IMR-90 (cell line): ENCODE results near the gene EXOC3L4. TPM values are rescaled to one million over a fixed set of nuclear protein-coding genes. Genes with fewer than 3 reads are reported as not detected.
"Not testable (repeated sequence)": the region's sequence is repeated elsewhere in the genome, so short reads cannot be mapped to it uniquely, and the experiment has no call there.

Experiments
- ATAC-seq: fragments of 200-7000 bp; cut with Tn5 transposase; 2 replicates; pipeline ENCODE4 v1.9.1; 2020; ENCODE audit warnings: low read depth, mild to moderate bottlenecking, moderate library complexity
- BruUV-seq: library from RNA; stranded (reverse); fragments of 400-500 nt; replicated peaks from 2 replicates; lab custom pipeline; 2021; lab: Mats Ljungman, UMichigan
- CTCF ChIA-PET: fragments of 300-600 bp; formaldehyde crosslinking; extraction: SDS; loops from one replicate; lab custom pipeline; 2021; ENCODE audit warnings: antibody characterized with exemption; lab: Yijun Ruan, JAX
- POLR2A ChIA-PET: fragments of 300-600 bp; sonication (Branson Sonifier 250); formaldehyde crosslinking; loops from one replicate; lab custom pipeline; 2022; ENCODE audit warnings: antibody characterized with exemption; ENCODE audit not compliant: unreplicated experiment; lab: Charles Lee
- DNase-seq: peaks from one replicate; pipeline ENCODE4 v3.0.0; 2013
- H2AFZ ChIP-seq: replicated peaks from 2 replicates; pipeline ENCODE3; 2013; ENCODE audit warnings: low read length, mild to moderate bottlenecking; ENCODE audit not compliant: poor library complexity
- H2AK5ac ChIP-seq: 2 replicates; pipeline ENCODE4 v1.6.1; 2013; ENCODE audit warnings: low read depth, low read length, inconsistent platforms
- H2AK9ac ChIP-seq: replicated peaks from 2 replicates; pipeline ENCODE3; 2013; ENCODE audit warnings: mild to moderate bottlenecking, low read depth, low read length, moderate library complexity; ENCODE audit not compliant: poor library complexity
- H2BK120ac ChIP-seq: 2 replicates; pipeline ENCODE4 v1.6.1; 2013; ENCODE audit warnings: low read depth, low read length, inconsistent platforms
- H2BK15ac ChIP-seq: 3 replicates; pipeline ENCODE4 v1.6.1; 2013; ENCODE audit warnings: low read depth, low read length, inconsistent platforms
- H2BK20ac ChIP-seq: 2 replicates; pipeline ENCODE4 v1.6.1; 2013; ENCODE audit warnings: low read depth, mild to moderate bottlenecking, inconsistent platforms, low read length, moderate library complexity
- H2BK5ac ChIP-seq: 2 replicates; pipeline ENCODE4 v1.6.1; 2013; ENCODE audit warnings: mild to moderate bottlenecking, low read depth, low read length, inconsistent platforms; ENCODE audit not compliant: poor library complexity, severe bottlenecking
- H3K14ac ChIP-seq: replicated peaks from 2 replicates; pipeline ENCODE4 v1.6.1; 2013; ENCODE audit warnings: low read depth, low read length, inconsistent platforms
- H3K18ac ChIP-seq: 2 replicates; pipeline ENCODE4 v1.6.1; 2013; ENCODE audit warnings: low read depth, low read length, control low read depth
- H3K23ac ChIP-seq: 2 replicates; pipeline ENCODE4 v1.6.1; 2013; ENCODE audit warnings: low read depth, low read length, inconsistent platforms
- H3K27ac ChIP-seq: 2 replicates; pipeline ENCODE4 v1.5.1; 2013; ENCODE audit warnings: mild to moderate bottlenecking, control low read depth, low read length; ENCODE audit not compliant: insufficient read depth
- H3K27me3 ChIP-seq: 2 replicates; pipeline ENCODE4 v1.6.1; 2013; ENCODE audit warnings: low read length; ENCODE audit not compliant: control insufficient read depth, insufficient read depth
- H3K36me3 ChIP-seq: 2 replicates; pipeline ENCODE4 v1.6.1; 2013; ENCODE audit warnings: low read length, mixed read lengths; ENCODE audit not compliant: control insufficient read depth, insufficient read depth
- H3K4ac ChIP-seq: 2 replicates; pipeline ENCODE4 v1.6.1; 2013; ENCODE audit warnings: low read depth, low read length, inconsistent platforms
- H3K4me1 ChIP-seq: 2 replicates; pipeline ENCODE4 v1.6.1; 2013; ENCODE audit warnings: low read length, mixed read lengths; ENCODE audit not compliant: control insufficient read depth, insufficient read depth
- H3K4me2 ChIP-seq: 2 replicates; pipeline ENCODE4 v1.6.1; 2013; ENCODE audit warnings: low read depth, mild to moderate bottlenecking, control low read depth, low read length, moderate library complexity
- H3K4me3 ChIP-seq: 2 replicates; pipeline ENCODE4 v1.5.1; 2013; ENCODE audit warnings: low read depth, mild to moderate bottlenecking, control low read depth, low read length, moderate library complexity; ENCODE audit not compliant: insufficient read depth
- H3K56ac ChIP-seq: 2 replicates; pipeline ENCODE4 v1.6.1; 2013; ENCODE audit warnings: low read length, inconsistent platforms; ENCODE audit not compliant: insufficient read depth; ENCODE audit errors: extremely low read depth
- H3K79me1 ChIP-seq, 2 experiments: 2 replicates each; pipeline ENCODE4 v1.6.1; 2013; ENCODE audit warnings: low read length in 2 of 2, inconsistent platforms in 1 of 2, low read depth in 1 of 2
- H3K9ac ChIP-seq: 2 replicates; pipeline ENCODE4 v1.6.1; 2013; ENCODE audit warnings: low read depth, low read length, control low read depth
- H3K9me1 ChIP-seq: 2 replicates; pipeline ENCODE4 v1.6.1; 2013; ENCODE audit warnings: low read length, inconsistent platforms; ENCODE audit not compliant: insufficient read depth
- H3K9me3 ChIP-seq: 2 replicates; pipeline ENCODE4 v1.6.1; 2013; ENCODE audit warnings: low read length; ENCODE audit not compliant: control insufficient read depth, insufficient read depth
- H4K20me1 ChIP-seq: 2 replicates; pipeline ENCODE4 v1.6.1; 2013; ENCODE audit warnings: low read length, inconsistent platforms; ENCODE audit not compliant: insufficient read depth
- H4K5ac ChIP-seq: 2 replicates; pipeline ENCODE4 v1.6.1; 2013; ENCODE audit warnings: mild to moderate bottlenecking, low read depth, low read length, control low read depth
- H4K8ac ChIP-seq, 2 experiments: 2 replicates each; pipeline ENCODE4 v1.6.1; 2013; ENCODE audit warnings: low read depth in 2 of 2, low read length in 2 of 2, control low read depth in 1 of 2, inconsistent platforms in 1 of 2
- H4K91ac ChIP-seq: 2 replicates; pipeline ENCODE4 v1.6.1; 2013; ENCODE audit warnings: low read depth, low read length, inconsistent platforms; ENCODE audit not compliant: insufficient read depth
- CEBPB ChIP-seq: IDR thresholded peaks from 2 replicates; pipeline ENCODE4 v1.6.1; 2012; ENCODE audit warnings: low read depth, low read length, improper control_type of control experiment
- MAFK ChIP-seq: IDR thresholded peaks from 2 replicates; pipeline ENCODE4 v1.6.1; 2012; ENCODE audit warnings: low read depth, low read length, improper control_type of control experiment
- MXI1 ChIP-seq: IDR thresholded peaks from 2 replicates; pipeline ENCODE4 v1.6.1; 2012; ENCODE audit warnings: low read depth, mild to moderate bottlenecking, low read length, moderate library complexity, borderline replicate concordance
- NFE2L2 ChIP-seq: fragments of 150-350 bp; IDR thresholded peaks from 2 replicates; pipeline ENCODE4 v1.6.1; 2016; ENCODE audit warnings: low read depth, mild to moderate bottlenecking, low read length
- RFX5 ChIP-seq: IDR thresholded peaks from 2 replicates; pipeline ENCODE4 v1.8.0; 2012; ENCODE audit warnings: low read depth, mild to moderate bottlenecking, low read length, moderate library complexity
- SMC3 ChIP-seq: fragments of 150-350 bp; IDR thresholded peaks from 2 replicates; pipeline ENCODE4 v1.6.1; 2016; ENCODE audit warnings: low read depth, mild to moderate bottlenecking, antibody characterized with exemption, low read length, moderate library complexity
- WGBS, 2 experiments: methylation state at CpG; one replicate each; pipeline versions ENCODE4 v1.1.5 to v1.1.7; 2013; ENCODE audit warnings: missing lambda C conversion rate in 2 of 2; ENCODE audit not compliant: insufficient read length in 1 of 2; ENCODE audit errors: extremely low coverage in 2 of 2; 5-methylcytosine and 5-hydroxymethylcytosine counted together
- dilution Hi-C: fragments of 300-500 bp; cut with HindIII; formaldehyde crosslinking; loops from one replicate; pipeline ENCODE4 v1.14.3; 2018; ENCODE audit warnings: low sequenced_read_pairs; ENCODE audit not compliant: unreplicated experiment
- in situ Hi-C: fragments of 300-500 bp; cut with MboI; formaldehyde crosslinking; loops from 3 replicates; pipeline ENCODE4 v1.14.3; 2019; ENCODE audit warnings: low sequenced_read_pairs, inconsistent platforms, mixed read lengths
- intact Hi-C: fragments of 100-400 bp; cut with micrococcal nuclease; formaldehyde crosslinking; loops from 2 replicates; pipeline ENCODE4 v1.10.0; 2022
- polyA plus RNA-seq, 3 experiments: library from polyadenylated mRNA; depleted of rRNA; stranded (reverse); fragments of >200 nt; gene quantifications; 2 replicates each; pipeline ENCODE4 v1.2.3, GENCODE V29; 2012; ENCODE audit warnings: low replicate concordance in 1 of 3
- total RNA-seq: library from RNA; depleted of rRNA; stranded (reverse); fragments of >200 nt; gene quantifications from 2 replicates; pipeline ENCODE4 v1.2.3, GENCODE V29; 2012

The EXOC3L4 gene
- total and polyA plus RNA-seq, 2 of the 4 experiments (the other 2 are of a cell fraction), result not detected

- POLR2A ChIA-PET, result no interaction called here
- intact Hi-C loops, result no loop called here
- CTCF ChIA-PET, result no interaction called here
- no TSS peak for BruUV-seq
- Histone ChIP-seq H2BK20ac (no peak overlapping the region), H4K5ac (no peak overlapping the region), H4K8ac (no peak overlapping the region), H3K36me3 (no peaks in the 10 kb centered on the region), H2AFZ (no peak overlapping the region), H3K4me1 (peaks cover 31% of the 10 kb centered on the region), H2BK120ac (no peak overlapping the region), H3K4me3 (no peak overlapping the region), H2AK9ac (no peak overlapping the region), H3K4me2 (no peak overlapping the region), H3K27me3 (no peaks in the 10 kb centered on the region), H4K91ac (no peak overlapping the region), H3K9me1 (peaks cover 4% of the 10 kb centered on the region; the same call in 1 of the 2 replicates), H3K23ac (no peak overlapping the region), H3K18ac (no peak overlapping the region), H3K9me3 (no peaks in the 10 kb centered on the region), H2BK5ac (no peak overlapping the region), H3K56ac (no peak overlapping the region), H3K4ac (no peak overlapping the region; the same call in 1 of the 2 replicates), H2BK15ac (no peak overlapping the region), H2AK5ac (peak overlapping the region; percentile 20; the same call in 1 of the 2 replicates), H3K79me1 (no peaks in the 10 kb centered on the region), H4K20me1 (no peaks in the 10 kb centered on the region), H3K14ac (no peak overlapping the region), H3K9ac (no peak overlapping the region), H3K27ac (no peak overlapping the region)
- no peak for DNase-seq
- dilution Hi-C loops, result no loop called here
- in situ Hi-C loops, result no loop called here
- TF ChIP-seq NFE2L2 (no peak), RFX5 (no peak), MAFK (no peak), CEBPB (no peak), MXI1 (no peak), SMC3 (no peak)
- ATAC-seq, result no peak
- WGBS, 2 experiments, result no CpG with 5 or more reads among the region's 13 CpGs
Measured at GRCh38 chr14:103113774-103114173, 19.2 kb downstream of the EXOC3L4 start.

GRCh38 chr14:103115086-103115679 lies 20.7 kb downstream of the EXOC3L4 start:
- not testable (repeated sequence) for H2AFZ ChIP-seq
- 93% methylated on average over 6 of the region's 12 CpGs; no CpG with 5 or more reads in 1 of the 2 experiments for WGBS, 2 experiments

More at GRCh38 chr14:103115086-103115679, 20.7 kb downstream of the EXOC3L4 start:
- H3K27ac ChIP-seq, H3K9me1 ChIP-seq, H3K4me2 ChIP-seq, H3K14ac ChIP-seq, intact Hi-C loops, BruUV-seq, H3K18ac ChIP-seq, H3K4me3 ChIP-seq, H2AK9ac ChIP-seq, H2BK15ac ChIP-seq, dilution Hi-C loops, H4K5ac ChIP-seq, H2BK120ac ChIP-seq, in situ Hi-C loops, H3K56ac ChIP-seq, H2BK20ac ChIP-seq, POLR2A ChIA-PET, H3K79me1 ChIP-seq, H4K91ac ChIP-seq, H3K9me3 ChIP-seq, H3K23ac ChIP-seq, H2AK5ac ChIP-seq, H3K9ac ChIP-seq, H2BK5ac ChIP-seq, H4K20me1 ChIP-seq, ATAC-seq, DNase-seq, H3K27me3 ChIP-seq, H3K36me3 ChIP-seq, H3K4ac ChIP-seq: not testable (repeated sequence)
- CTCF ChIA-PET, result interaction anchor here (0.6 kb wide), 1 partner anchor 550 kb away, joined by 4 read pairs; no protein-coding TSS in a partner anchor
- Histone ChIP-seq H3K4me1 (peaks cover 24% of the 10 kb centered on the region), H4K8ac (0 out of 4 replicates have a peak overlapping the region, but pooled peaks of 1 of the 2 experiments have one; percentile 12)
